GM19240 (cell line): ENCODE measurements around the gene CXCL8.
"Not testable (repeated sequence)": the region's sequence is repeated elsewhere in the genome, so short reads cannot be mapped to it uniquely, and the experiment has no call there.

Source experiments
- DNase-seq: peaks from one replicate; pipeline ENCODE4 v3.0.0; 2011; ENCODE audit warnings: low spot score; ENCODE audit not compliant: insufficient read length

CXCL8 gene

GRCh38 chr4:73743281-73743680, 2.9 kb downstream of the CXCL8 start:
- DNase-seq, result no peak

- DNase-seq, result no peak
Observed at GRCh38 chr4:73743795-73744194, 3.4 kb downstream of the CXCL8 start.

GRCh38 chr4:73744203-73744602, 3.8 kb downstream of the CXCL8 start:
- no peak for DNase-seq

- no peak for DNase-seq
Observed at GRCh38 chr4:73750730-73751129, 10.4 kb downstream of the CXCL8 start.

- no peak for DNase-seq
Observed at GRCh38 chr4:73751166-73751565, 10.8 kb downstream of the CXCL8 start.

- DNase-seq, result no peak
Observed at GRCh38 chr4:73751830-73752229, 11.5 kb downstream of the CXCL8 start.

GRCh38 chr4:73752424-73752823, 12.1 kb downstream of the CXCL8 start:
- DNase-seq, result no peak

GRCh38 chr4:73753215-73753614, 12.8 kb downstream of the CXCL8 start:
- DNase-seq, result no peak

- no peak for DNase-seq
Observed at GRCh38 chr4:73754934-73755333, 14.6 kb downstream of the CXCL8 start.

- no peak for DNase-seq
Observed at GRCh38 chr4:73759357-73759756, 19.0 kb downstream of the CXCL8 start.

GRCh38 chr4:73761856-73762255, 21.5 kb downstream of the CXCL8 start:
- DNase-seq, result no peak

- no peak for DNase-seq
Observed at GRCh38 chr4:73762409-73762808, 22.0 kb downstream of the CXCL8 start.

- no peak for DNase-seq
Observed at GRCh38 chr4:73763877-73764276, 23.5 kb downstream of the CXCL8 start.

GRCh38 chr4:73764513-73764912, 24.1 kb downstream of the CXCL8 start:
- DNase-seq, result no peak

- DNase-seq, result no peak
Observed at GRCh38 chr4:73765296-73765695, 24.9 kb downstream of the CXCL8 start.

- DNase-seq, result no peak
Observed at GRCh38 chr4:73770917-73771316, 30.5 kb downstream of the CXCL8 start.

GRCh38 chr4:73772363-73772762, 32.0 kb downstream of the CXCL8 start:
- DNase-seq, result no peak

GRCh38 chr4:73774406-73774805, 34.0 kb downstream of the CXCL8 start:
- DNase-seq, result not testable (repeated sequence)

- DNase-seq, result no peak
Observed at GRCh38 chr4:73776321-73776729, 36.0 kb downstream of the CXCL8 start.

GRCh38 chr4:73777612-73778011, 37.2 kb downstream of the CXCL8 start:
- no peak for DNase-seq

- no peak for DNase-seq
Observed at GRCh38 chr4:73780243-73780642, 39.9 kb downstream of the CXCL8 start.

- DNase-seq, result no peak
Observed at GRCh38 chr4:73780834-73781233, 40.5 kb downstream of the CXCL8 start.

GRCh38 chr4:73788411-73788810, 48.0 kb downstream of the CXCL8 start:
- DNase-seq, result no peak
